PC-3 (cell line): ENCODE data around the gene FBXO24. TPM values are rescaled to one million over a fixed set of nuclear protein-coding genes. Genes with fewer than 3 reads are reported as not detected.

Experiments
- total RNA-seq: library from RNA; depleted of rRNA; stranded (reverse); fragments of >200 nt; gene quantifications from 2 replicates; pipeline ENCODE4 v1.2.3, GENCODE V29; 2014; rRNA removed

FBXO24 gene
- total RNA-seq, 1 experiment from 2014 or later = 0.40 TPM

Other genes starting within 250 kb of the FBXO24 start
- gene PILRB, start 228.2 kb upstream of the FBXO24 start, total RNA-seq = 71.6 and 74.1 TPM in 2 replicates
- gene PILRA, start 212.8 kb upstream of the FBXO24 start, total RNA-seq = 0.92 and 1.9 TPM in 2 replicates
- gene ZCWPW1, start 157.6 kb upstream of the FBXO24 start, total RNA-seq = 1.4 and 2.2 TPM in 2 replicates
- 35.1 and 36.0 TPM in 2 replicates for gene MEPCE, start 156.5 kb upstream of the FBXO24 start, total RNA-seq
- 36.1 and 51.1 TPM in 2 replicates for gene PPP1R35, start 149.8 kb upstream of the FBXO24 start, total RNA-seq
- gene SPACDR, start 122.1 kb upstream of the FBXO24 start, total RNA-seq = 0.11 and 2.5 TPM in 2 replicates
- gene TSC22D4, start 107.1 kb upstream of the FBXO24 start, total RNA-seq = 57.1 and 66.1 TPM in 2 replicates
- 1.2 and 1.9 TPM in 2 replicates for gene NYAP1, start 102.4 kb upstream of the FBXO24 start, total RNA-seq
- gene AGFG2, start 47.1 kb upstream of the FBXO24 start, total RNA-seq = 16.9 and 18.2 TPM in 2 replicates
- 0.22 and 0.52 TPM in 2 replicates for gene SAP25, start 12.4 kb upstream of the FBXO24 start, total RNA-seq
- 15.6 and 28.7 TPM in 2 replicates for gene LRCH4, start 199 bp upstream of the FBXO24 start, total RNA-seq
- 8.6 and 16.3 TPM in 2 replicates for gene PCOLCE, start 16.0 kb downstream of the FBXO24 start, total RNA-seq
- gene MOSPD3, start 26.2 kb downstream of the FBXO24 start, total RNA-seq = 9.4 and 19.4 TPM in 2 replicates
- gene TFR2, start 55.2 kb downstream of the FBXO24 start, total RNA-seq = not detected in 2 replicates
- gene ACTL6B, start 70.1 kb downstream of the FBXO24 start, total RNA-seq = not detected in 2 replicates
- gene GNB2, start 87.4 kb downstream of the FBXO24 start, total RNA-seq = 164 and 227 TPM in 2 replicates
- gene GIGYF1, start 107.9 kb downstream of the FBXO24 start, total RNA-seq = 25.9 and 26.6 TPM in 2 replicates
- 151 and 154 TPM in 2 replicates for gene POP7, start 119.8 kb downstream of the FBXO24 start, total RNA-seq
- gene EPO, start 134.1 kb downstream of the FBXO24 start, total RNA-seq = not detected in 2 replicates
- not detected in 2 replicates for gene ZAN, start 147.3 kb downstream of the FBXO24 start, total RNA-seq
- 104 and 150 TPM in 2 replicates for gene EPHB4, start 241.2 kb downstream of the FBXO24 start, total RNA-seq